ENCODE results near the gene PAFAH2.
"Not testable (repeated sequence)": the region's sequence is repeated elsewhere in the genome, so short reads cannot be mapped to it uniquely, and the experiment has no call there.

The PAFAH2 gene

DNA sequence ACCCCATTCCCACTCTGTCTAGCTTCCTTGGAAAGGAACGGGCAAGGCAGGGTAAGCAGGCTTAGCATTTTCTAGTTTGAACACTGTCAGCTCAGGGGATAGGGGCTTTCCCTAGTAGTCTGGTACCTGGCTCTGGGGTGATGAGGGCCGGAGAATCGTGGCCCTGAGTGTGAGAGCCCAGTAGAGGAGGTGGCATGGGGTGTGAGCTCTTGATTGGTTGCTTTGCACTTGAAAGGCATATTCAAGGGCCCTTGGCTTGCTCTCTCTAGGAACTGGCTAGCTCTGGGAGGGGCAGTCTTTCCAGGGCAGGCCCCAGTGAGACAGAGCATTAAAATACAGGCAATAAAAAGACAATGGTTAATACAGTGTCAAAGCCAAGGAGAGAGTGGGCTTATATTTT, 13.0 kb upstream of the PAFAH2 start:
- DNase-seq (ENCODE audit: low read depth): no peak

DNA sequence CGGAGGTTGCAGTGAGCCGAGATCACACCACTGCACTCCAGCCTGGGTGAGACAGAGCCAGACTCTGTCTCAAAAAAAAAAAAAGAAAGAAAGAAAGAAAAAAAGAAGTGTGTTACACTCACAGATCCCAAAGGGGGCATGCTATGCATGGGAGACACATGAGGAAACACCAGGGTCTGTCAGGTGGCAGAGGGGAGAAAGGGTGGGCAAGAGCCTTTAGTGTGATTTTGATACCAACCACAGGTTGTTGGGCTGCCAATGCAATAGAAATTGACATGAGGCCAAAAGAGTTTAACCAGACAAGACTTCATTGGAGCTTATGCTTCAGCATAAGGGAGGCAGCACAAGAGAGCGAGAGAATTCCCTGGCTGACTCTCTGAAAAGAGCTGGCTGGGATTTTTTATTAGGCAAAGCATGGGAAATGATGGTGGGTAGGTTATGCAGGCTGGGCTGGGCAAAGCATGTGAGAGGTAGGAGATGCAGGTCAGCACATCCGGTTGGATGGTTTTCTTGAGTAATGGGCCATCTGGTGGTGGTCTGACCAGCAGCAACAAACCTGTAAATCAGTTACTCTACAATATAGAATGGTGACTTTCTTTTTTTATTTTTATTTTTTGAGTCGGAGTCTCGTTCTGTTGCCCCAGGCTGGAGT, 12.1 kb upstream of the PAFAH2 start:
- DNase-seq (ENCODE audit: low read depth): no peak

DNA sequence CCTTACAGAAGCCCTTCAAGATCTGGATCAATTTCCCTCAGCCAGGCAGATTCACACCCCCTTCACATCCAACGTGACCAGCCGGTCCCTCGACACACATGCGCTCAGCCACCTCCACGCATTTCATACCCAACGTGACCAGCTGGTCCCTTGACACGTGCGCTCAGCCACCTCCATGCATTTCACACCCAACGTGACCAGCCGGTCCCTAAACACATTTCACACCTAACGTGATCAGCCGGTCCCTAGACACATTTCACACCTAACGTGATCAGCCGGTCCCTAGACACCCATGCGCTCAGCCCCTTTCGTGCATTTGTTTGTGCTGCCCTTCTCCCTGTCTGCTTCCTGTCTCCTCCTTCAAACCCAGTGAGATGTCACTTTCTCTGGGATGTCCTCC, 8.8 kb upstream of the PAFAH2 start:
- no peak for DNase-seq (ENCODE audit: low read depth)

DNA sequence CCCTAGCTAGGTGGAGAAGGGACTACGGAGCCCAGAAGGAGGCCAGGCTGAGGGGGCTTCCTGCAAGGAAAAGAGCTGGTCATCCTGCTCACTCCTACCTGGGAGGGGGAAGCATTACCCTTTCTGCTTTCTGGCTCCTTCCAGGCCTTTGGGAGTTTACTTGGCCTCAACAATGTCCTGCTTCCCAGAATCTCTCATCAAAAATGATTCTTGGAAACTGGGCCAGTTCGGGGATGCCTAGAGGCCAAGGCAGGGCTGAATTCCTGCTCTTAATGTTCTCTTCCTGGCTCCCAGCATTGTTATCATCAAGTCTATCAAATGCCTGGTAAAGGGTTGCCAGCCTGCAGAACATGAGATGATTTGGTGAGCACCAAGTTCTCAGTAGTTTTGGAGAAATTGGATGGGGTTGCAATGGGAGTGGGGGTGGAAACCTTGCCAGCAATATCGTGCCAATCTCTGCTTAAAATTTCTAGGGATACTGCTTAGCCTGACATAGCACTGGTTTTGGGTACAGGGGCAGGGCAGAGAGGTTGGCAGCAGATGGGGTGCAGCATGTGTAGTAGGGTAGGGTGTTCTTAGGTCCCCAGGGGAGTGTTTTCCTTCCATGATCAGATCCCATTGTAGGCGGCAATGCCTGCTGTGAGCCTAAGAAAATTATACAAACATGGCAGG, 7.7 kb upstream of the PAFAH2 start:
- DNase-seq (ENCODE audit: low read depth): no peak

DNA sequence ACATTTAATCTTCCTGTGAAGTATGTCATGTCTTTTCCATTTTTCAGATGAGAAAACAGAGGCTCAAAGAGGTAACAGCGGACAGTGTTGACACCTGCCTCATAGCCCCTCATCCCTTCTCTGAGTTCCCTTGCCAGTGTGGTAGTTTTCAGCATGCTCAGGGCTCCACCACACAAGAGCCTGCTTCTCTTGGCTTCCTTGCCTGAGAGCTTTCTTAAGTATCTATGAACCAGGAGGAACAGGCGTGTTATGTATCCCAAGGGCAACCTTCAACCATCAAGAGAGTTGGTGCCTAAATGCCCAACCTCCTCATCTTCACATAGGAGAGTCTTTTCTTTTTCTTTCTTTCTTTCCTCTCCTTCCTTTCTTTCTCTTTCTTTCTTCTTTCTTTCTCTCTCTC, 5.9 kb upstream of the PAFAH2 start:
- no peak for DNase-seq (ENCODE audit: low read depth)

DNA sequence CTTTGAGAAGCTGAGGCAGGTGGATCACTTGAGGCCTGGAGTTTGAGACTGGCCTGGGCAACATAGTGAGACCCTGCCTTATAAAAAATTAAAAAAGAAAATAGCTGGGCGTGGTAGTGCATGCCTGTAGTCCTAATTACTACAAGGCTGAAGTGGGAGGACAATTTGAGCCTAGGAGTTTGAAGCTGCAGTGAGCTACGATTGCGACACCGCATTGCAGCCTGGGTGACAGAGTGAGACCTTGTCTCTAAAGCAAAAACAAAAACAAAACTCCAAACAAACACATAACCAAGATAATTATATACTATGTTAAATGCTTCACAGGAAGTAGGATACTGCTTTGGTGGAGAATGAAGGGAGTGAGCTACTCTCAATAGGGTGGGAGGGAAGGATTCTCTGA, 5.4 kb upstream of the PAFAH2 start:
- no peak for DNase-seq (ENCODE audit: low read depth)

DNA sequence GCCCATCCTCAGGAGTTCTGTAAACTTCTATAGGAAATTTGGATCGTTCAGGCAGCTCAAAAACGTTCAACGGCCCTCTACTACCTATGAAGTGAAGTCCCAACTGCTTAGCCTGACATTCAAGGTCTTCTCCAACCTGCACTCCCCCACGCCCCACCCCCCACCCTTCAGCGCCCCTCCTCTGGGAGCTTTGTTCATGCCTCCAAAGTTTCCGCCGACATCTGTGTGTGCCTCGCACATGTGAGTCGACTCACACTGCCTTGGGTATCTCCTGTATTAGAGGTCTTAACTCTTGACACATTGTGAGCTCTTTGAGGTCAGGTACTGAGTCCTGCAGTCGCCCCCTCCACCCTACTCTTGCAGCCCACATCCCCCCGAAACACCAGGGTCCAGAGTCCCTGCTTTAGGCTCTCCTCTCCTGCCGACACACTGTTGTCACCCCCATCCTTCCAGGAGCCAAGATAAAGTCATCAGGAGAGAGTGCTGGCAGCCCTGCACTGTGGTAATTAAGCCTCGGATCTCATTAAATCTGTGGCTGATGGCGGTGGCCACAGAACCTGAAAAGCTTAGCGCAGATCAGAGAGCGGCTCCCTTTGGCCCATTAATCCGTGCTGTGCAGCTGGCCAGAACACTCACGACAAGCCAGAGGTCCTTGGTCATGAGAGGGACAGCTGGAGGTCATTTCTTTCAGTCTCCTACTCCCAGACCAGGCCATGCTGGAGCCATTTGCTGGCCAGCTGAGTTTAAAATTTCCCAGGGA, 1.4 kb upstream of the PAFAH2 start:
- no peak for DNase-seq (ENCODE audit: low read depth)

DNA sequence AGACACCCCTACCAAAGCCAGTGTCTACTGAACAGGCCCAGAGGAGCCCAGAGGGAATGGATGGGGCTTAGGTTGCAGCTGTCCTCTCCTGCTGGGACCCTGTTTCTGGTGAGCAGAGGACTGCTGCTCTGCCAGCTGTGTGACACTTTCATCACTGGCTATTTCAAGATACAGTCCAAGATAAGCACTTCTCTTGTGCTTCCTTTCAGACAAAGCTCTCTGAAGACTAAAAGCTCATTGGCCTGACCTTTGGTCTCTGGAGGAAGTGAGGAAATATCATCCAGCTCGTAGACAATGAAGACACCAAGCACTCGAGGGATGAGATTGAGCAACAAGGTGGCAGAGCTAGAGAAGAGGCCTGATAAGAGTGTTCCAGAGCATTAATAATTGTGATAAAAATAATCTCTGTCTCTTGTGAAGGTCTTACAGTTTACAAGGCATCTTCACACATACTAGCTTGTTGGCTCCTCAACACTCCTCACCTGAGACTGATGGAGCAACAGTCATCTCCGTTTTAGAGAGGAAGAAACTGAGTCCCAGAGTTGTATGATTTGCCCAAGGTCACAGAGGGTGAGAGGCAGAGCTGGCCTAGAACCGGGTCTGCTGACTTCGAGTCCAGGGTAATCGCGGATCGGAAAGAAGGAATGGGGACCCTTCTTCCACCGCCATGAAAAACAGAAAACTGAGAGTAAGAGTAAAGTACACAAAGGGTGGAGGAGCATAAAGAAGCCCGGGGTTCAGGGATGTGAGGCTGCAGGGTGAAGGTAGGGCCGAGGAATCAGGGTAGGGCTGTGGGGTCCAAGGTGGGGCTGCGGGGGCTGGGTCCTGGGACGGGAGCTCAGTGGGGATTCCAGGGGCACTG, 666 bp downstream of the PAFAH2 start:
- no peak for DNase-seq (ENCODE audit: low read depth)

DNA sequence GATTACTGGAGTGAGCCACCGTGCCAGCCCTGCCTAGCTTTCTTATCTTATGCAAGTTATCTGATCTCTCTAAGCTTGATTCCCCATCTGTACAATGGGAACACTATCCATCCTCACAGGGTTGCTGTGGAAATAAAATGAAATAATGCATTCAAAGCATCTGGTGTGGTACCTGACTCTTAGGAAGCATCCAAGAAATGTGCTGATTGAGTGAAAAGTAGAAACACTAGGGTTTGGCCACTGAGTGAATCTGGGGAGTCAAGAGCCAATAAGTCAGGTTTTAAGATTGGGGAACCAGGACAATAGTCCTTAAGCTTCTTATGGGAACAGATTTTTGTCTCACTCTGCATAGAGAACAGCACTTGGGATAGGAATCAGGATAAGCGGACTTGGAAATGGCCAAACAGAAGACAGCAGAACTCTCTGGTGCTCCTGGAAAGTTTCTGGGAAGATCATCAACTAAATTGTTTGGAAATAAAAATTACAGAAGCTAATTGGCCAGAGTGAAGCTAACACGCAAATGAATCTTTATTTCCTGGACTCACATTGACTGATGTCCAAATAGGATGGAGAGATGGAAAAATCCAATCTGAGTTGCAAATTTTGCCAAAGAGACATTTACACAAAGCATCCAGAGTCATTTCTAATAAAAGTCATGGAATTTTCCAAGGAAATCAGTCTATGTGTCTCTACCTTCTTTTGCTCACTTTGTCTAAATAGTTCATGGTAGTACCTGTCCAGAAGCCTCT, 3.3 kb downstream of the PAFAH2 start:
- no peak for DNase-seq (ENCODE audit: low read depth)

DNA sequence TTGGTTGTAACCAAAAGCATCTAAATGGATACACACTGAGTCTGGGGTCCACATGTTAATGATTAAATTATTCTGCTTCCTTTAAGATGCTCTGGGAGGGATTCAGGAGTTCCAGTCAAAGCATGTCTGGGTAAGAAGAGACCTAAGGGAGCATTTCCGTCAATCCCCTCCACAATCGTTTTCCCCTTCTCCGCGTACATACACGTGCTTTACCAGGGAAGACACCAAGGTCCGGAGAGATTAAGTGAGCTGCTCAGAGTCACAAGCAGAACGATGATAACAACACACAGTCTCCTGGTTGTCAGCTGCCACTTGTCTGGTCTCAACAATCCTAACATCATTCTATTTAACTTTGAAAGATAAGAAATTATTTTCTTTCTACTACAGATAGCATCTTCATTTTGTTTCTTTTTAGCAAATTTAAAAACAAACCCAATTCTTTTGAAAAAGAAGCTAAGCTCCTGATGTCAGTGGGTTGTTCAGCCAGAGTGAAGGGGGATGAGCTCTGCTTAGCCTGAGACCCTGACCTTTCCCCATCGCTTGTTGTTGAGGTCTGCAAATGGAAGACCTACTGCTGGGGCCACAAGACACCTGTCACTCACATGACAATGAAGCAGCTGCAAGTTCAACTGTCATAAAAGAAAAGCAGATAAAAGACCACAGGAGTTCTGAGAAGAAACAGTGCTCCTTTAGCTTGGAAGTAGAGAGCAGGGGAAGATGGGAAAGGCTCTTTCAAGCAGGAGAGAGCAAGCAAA, 4.5 kb downstream of the PAFAH2 start:
- no peak for DNase-seq (ENCODE audit: low read depth)

DNA sequence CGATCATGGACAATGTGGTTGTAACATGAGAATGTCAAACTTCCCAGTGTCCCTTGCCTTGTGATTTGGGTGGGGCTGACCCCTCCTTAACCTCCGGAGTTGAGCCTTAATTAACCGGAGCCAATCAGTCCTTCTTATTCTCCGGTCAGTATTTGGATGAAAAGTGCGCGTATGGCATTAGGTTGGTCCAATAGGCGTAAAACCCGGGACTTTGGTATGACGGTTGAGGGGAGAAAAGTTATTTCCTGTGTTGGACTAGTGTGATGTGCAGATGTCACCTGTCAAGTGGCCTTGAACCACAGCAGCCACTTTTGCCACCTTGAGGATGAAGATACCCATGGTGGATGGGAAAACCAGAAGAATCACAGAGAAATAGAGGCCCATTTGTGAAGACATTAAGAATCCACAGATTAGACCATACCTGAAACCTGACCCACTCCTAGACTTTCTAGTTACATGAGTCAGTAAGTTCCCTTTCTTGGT, 5.1 kb downstream of the PAFAH2 start:
- no peak for DNase-seq (ENCODE audit: low read depth)

DNA sequence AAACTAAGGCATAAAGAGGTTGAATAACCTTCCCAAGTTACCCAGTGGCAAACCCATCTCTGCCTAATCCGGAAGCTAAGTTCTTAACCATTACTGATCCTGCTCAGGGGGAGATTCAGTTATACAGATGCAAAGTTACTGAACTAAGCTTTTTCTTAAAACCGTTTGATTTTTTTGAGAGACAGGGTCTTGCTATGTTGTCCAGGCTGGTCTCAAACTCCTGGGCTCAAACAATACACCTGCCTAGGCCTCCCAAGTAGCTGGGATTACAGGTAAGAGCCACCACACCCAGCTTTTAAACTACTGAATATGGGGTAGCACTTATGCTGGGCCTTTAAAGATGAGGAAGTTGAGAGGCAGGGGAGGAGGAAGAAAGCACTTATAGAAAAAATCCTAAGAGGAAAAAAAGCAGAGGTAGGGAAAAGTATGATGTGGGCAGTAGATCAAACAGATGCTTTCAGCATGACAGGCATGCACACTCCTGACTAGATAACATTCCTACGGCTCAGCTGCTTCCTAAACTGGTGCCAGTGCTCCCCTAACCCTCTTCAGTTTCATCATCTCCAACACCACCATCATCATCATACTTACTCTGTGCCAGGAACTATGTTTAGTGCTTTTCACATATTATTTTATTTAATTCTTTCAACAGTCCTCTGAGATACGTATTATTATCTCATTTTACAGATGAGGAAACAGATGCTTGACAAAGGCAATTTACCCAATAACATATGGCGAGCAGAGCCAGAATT, 5.8 kb downstream of the PAFAH2 start:
- DNase-seq (ENCODE audit: low read depth): no peak

DNA sequence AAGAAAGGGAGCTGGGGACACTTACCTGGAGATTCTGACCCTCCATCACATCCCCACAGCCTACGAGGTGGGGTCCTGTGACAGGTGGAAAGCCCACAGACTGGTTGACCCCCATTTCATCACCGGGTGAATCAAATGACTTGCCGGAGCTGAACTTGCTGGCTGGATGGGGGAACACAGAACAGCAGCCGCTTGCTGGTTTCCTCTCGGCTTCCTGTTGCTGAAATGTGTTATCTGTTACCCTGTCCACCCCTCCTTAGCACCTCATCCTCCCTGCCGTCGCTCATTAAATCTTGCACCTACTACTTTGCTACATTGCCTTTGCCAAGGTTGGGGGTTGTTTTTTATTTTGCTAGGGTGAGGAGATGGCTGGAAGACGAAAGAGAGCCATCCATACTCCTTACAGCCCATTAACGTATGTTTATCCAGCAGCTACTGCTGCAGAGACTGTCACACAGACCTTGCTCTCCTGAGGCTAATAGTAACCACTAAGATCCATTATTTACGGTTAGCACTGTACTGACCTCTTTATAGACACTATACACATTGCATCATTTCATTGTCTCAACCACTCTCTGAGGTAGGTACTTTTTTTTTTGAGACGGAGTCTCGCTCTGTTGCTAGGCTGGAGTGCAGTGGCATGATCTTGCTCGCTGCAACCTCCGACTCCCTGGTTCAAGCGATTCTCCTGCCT, 7.0 kb downstream of the PAFAH2 start:
- no peak for DNase-seq (ENCODE audit: low read depth)

DNA sequence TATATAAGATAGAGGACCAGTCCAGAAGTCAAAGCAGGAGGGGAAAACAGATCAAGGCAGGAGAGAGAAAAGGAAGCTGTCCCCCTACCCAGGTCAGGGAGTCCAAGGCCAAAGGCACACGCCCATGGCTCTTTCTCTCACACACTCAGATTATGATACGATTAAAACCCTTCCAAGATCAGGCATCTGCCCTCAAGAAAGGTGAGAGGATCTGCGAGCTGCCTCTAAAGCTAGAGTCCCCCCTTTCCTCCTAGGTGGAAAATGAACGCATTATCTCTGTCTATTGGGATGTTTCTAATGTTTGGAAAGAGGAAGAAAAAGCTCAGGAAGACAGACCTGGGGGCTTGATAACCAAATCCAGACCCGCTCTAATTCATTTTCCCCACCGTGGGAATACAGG, 7.6 kb downstream of the PAFAH2 start:
- no peak for DNase-seq (ENCODE audit: low read depth)

DNA sequence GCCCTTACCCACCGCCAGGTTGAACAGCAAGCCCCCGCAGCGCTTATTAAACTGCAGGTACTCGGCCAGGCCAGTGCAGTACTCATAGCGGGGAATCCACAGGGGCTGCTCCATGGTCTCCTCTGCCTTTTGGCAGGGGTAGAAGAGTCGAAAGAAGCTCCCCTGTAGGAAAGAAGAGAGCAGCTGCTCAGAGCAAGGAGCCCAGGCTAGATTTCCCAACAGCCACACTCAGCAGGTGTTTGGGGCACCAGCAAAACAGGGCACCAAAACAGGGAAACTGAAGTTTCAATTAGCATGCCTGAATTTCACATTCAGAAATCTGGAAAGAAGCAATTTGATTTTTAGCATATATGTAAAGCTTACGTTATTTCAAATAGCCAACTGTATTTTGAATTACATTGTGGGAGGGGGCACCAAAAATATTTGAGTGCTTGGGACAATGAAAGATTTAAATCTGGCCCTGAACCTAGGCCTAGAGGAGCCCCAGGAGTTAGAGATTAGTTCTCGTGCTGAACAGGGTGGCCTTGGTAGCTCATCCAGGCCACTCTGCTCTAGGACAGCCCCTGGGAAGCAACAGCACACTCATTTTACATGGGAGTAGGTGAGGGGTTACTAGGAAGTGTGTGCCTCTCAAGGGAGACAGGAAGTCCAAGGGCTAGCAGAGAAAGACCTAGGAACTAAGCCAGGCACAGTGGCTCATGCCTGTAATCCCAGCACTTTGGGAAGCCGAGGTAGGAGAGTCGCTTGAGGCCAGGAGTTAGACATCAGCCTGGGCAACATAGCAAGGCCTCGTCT, 8.2 kb downstream of the PAFAH2 start:
- no peak for DNase-seq (ENCODE audit: low read depth)

DNA sequence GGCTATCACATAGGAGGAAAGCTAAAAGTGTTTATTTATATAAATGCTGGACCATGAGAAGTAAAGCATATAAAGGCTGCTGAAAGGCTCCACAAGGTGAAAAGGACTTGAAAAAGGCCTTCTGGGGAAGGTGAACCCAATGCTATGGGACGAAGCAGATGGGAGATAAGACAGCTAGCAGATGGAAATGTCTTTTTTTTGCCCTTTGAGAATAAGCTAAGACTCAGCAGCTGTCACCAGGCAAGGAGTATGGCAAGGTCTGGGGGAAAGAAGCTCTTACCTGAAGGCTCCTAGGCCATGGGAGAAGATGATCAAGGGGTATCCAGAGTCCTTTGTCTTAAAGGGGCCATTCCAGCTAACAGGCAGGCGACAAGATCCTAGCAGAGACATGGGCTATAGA, 9.9 kb downstream of the PAFAH2 start:
- no peak for DNase-seq (ENCODE audit: low read depth)

DNA sequence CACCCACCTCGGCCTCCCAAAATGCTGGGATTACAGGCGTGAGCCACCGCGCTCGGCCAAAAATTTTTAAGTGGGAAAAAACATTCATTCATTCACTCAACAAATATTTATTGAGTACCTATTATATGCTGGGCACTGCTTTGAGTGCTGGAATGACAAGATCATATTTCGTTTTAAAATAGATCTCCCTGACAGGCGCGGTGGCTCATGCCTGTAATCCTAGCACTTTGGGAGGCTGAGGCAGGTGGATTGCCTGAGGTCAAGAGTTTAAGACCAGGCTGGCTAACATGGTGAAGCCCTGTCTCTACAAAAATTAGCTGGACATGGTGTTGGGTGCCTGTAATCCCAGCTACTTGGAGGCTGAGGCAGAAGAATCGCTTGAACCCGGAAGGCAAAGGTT, 11.1 kb downstream of the PAFAH2 start:
- DNase-seq (ENCODE audit: low read depth): not testable (repeated sequence)

DNA sequence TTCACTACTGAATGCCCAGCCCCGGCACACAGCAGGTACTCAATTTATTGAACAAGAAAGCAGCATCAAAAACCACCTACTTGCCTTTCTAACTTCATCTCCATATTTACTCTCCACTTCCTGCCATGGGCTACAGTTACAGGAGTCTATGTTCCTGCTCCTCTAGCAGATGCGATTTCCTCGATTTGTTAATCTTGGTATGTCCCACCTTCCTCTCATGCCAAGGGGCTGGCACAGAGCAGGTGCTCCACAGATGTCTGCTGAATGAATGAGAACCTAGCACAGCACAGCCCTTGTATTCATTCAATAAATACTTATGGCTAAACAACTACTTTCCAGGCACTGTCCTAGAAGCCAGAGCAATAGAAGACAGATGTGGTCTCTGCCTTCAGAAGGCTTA, 12.2 kb downstream of the PAFAH2 start:
- DNase-seq (ENCODE audit: low read depth): no peak

DNA sequence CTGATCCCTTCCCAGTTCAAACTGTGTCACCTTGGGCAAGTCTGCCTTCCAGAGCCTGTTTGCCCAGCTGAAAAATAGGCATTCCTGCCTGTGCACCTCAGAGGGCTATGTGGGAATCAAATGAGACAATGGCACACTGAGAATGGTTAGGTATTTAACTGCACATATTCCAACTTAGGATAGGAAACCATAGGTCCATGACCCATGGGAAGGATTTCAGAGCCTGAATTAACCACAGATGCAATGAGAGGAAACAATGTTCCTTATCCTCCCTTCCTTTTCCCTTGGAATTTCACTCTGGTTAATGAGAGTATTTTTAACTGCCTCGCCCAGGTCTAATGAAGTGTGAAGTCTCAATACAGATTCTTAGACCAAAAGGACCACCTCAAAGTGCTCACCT, 12.7 kb downstream of the PAFAH2 start:
- DNase-seq (ENCODE audit: low read depth): no peak
